CD4-positive, alpha-beta T cell treated with Interleukin-1 beta for 1 hour (primary cell): Measurements from ENCODE around the gene GLIS1.

ENCODE experiments used
- DNase-seq, 2 donors: peaks; one replicate each; pipeline ENCODE4 v3.0.0-alpha.2; 2020 to 2022

GLIS1 gene

DNA sequence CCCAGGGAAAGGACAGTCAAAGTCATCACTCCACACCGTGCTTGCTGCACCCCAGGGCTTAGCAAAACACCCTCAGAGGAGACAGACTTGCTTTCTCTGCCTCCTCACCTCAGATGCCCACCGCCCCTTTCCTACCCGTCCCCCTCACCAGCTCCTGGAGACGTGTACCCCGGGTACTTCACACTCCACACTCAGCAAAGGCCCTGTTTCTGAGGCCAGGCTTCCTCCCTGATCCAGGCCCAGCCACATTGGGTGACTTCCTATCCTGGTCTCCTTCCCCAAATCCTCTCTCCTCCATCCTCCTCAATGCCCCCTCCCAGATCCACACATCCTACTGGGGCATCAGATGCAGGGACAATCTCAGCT lies 163.0 kb downstream of the GLIS1 start:
- DNase-seq, result no peak

DNA sequence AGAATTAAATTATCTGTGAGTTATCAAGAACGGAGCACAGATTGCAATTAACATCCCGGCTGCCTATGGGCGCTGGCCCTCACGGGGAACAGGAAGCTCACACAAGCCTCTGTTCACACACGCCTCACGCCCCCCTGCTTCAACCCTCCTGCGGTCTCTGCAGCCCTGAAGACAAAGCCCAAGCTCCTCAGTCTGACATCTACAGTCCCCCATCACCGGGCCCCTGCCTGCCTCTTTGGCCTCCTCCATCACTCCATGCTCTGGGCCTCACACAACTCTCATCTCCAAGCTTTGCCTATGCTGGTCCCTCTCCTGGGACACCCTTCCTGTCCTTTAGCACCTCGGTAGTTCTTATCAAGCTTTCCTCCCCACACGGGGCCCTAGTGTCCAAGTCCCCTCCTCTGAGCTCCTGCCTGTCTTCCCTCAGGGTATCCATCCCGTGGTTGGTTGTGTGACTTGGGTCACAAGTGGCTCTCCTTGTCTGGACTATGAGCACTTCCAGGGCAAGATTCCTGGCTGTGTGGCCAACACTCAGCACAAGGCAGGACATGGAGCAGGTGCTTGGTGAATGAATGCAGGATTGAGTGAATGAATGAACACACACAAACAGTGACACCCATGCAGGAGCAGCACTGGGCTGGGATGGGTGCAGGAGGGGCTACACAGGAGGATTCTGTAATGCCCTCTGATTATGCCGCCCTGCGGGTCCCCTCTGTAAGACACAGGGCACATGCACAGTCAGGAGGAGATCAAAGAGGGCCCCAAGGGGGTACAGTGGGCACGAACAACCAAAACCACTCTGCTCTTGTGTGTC lies 163.6 kb downstream of the GLIS1 start:
- no peak for DNase-seq

DNA sequence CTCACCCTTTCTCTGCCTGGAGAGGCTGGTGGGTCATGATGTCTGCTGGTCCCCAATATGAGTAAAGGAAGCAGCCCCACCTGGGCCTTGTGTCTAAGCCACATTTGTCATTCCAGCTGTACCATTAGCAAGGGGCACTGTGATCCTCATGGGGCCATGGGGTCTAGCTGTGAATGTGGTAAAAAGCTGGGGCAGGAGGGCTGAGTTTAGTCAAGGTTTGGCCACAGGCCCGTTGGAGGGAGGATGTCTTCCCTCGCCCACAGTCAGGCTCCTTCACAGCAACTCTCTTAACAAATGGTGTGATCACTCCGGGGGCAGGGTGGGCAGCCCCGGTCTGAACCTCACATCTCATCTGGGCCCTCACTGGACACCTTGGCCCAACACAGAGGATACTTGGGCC lies 164.3 kb downstream of the GLIS1 start:
- DNase-seq, result no peak

DNA sequence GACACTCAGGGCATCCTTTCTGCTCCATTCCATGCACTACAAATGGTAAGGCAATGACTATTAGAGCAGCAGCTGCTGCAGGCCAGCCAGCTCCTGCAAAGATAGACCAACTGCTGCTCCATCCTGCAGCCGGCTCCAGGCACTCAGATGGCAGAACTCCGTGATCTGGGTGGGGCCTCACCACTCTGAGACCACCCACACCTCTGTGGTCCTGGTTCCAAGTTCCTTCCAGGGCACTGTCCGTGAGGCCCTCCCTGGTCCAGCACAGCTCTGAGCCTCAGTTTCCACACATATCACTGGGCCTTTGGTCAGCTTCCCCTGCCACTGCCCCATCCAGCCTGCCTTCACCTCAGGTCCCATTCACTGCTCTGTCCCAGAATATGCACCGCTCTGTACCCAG lies 165.0 kb downstream of the GLIS1 start:
- no peak for DNase-seq

DNA sequence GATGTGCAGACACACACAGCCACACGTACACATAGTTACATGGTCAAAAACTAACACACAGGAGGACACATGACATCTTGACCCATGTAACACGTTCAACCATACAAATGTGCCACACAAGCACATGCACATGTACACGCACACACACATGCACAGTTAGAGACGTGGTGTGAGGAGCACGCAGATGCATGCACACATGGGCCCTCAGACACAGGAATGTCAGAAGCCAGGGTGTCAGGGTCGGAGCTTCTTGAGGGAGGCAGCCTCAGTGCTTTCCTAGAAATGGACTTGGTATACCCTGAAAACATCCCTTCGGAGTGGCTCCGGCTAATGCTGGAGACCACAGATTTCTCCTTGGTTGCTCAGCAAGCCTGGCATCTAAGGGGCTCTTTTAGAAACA lies 165.4 kb downstream of the GLIS1 start:
- DNase-seq, result no peak

DNA sequence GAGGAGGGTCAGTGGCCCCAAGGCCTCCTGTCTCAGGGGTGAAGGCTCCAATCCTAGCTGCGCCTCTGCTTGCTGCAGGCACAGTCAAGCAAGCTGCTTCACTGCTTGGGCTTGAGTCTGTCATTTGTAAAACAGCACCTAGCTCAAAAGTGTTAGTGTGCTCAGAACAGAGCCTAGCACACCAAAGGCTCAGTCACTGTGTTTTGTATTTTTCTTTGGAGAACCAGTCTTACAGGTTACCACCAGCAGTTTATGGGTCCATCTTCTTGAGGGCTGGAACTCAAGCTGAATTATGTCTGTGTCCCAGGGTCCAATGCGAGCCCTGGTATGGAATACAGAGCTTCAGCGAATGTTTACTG lies 166.2 kb downstream of the GLIS1 start:
- DNase-seq, result no peak

DNA sequence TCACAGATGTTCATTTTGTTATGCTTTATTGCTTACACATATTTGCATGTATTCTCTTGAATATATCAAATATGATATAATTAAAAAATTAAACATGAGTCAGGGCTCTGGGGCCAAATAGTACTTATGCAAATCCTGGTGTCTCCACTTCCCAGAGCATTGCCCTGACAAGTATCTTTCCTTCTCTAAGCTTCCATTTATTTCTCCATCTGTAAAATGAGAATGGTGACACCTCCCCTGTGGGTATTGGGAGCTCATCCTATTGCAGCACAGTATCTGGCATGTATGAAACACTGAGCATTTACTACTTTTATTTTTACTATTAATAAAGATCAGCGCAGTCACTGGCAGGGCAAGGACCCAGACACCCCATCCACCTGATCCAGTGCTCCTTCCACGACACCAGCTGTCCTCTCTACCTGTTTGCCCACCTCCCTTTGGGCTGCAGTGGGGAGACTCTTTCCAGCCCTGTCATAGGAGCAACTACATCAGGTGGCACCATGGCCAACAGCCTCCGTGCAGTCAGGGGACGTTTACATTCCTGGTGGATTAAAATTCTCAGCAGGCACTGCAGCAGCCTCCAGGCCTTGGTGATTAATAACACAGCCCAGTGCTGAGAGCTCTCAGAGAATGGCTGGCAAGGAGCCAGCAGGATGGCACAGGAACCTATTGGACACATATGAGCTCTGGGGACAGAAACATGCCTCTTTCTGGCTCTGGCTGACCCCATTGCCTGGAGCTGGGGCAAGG lies 166.7 kb downstream of the GLIS1 start:
- DNase-seq, result no peak

DNA sequence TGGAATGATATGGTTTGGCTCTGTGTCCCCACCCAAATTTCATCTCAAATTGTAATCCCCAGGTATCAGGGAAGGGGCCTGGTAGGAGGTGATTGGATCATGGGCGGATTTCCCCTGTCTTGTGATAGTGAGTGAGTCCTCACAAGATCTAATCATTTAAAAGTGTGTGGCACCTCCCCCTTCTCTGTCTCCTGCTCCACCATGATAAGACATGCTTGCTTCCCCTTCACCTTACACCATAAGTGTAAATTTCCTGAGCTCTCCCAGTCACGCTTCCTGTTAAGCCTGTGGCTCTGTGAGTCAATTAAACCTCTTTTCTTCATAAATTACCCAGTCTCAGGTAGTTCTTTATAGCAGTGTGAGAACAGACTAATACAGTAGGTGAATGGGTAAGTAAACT lies 170.4 kb downstream of the GLIS1 start:
- no peak for DNase-seq

DNA sequence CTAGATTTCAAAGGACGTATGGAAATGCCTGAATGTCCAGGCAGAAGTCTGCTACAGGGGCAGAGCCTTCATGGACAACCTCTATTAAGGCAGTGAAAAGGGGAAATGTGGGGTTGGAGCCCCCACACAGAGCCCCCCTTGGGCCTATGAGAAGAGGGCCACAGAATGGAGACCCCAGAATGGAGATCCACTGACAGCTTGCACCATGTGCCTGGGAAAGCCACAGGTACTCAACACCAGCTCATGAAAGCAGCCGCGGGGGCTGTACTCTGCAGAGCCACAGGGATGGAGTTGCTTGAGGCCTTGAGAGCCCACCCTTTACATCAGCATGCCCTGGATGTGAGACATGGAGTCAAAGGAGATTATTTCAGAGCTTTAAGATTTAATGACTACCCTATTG lies 171.1 kb downstream of the GLIS1 start:
- no peak for DNase-seq

DNA sequence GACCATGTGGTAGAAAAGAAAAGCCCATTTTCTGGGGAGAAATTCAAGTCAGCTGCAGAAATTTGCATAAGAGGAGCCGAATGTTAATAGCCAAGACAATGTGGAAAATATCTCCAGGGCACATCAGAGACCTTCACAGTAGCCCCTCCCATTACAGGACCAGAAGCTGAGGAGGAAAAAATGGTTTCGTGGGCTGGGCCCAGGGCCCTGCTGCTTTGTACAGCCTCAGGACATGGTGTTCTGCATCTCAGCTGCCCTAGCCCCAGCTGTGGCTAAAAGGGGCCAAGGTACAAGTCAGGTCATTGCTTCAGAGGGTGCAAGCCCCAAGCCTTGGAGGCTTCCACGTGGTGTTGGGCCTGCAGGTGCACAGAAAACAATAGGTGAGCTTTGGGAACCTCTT lies 171.5 kb downstream of the GLIS1 start:
- DNase-seq, result no peak

DNA sequence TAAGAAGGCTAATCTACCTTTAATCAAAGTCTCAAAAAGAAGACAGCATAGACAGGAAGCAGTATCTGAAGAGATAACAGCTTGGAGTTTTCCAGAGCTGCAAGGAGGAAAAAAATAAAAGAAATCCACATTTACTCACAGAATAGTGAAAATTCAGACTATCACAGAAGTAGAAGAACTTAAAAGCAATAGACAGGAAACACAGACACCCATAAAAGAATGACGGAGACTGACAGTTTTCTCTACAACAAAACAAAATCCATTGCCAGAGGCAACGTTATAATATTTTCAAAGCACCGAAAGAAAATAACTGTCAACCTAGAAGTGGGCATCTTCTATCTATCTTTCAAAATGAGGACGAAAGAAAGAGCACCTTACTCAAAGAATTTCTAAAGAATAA lies 175.4 kb downstream of the GLIS1 start:
- no peak for DNase-seq

DNA sequence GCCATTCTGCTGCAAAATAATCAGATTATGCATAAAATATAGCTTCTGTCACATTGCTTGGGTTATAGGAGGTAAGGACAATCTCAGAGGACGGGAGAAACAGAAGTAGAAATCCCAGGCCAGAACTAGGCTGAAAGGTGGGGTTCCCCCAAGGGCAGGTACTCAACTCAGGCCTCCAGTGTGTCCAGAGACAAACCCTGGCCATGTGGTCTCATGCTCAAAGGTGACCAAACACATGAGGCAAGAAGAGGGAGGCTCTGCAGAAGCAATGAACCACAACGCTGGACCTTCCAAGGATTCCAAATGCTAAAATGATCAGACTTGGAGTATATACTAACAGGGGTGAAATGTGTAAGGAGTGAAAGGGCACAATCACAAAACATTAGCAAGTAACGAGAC lies 176.0 kb downstream of the GLIS1 start:
- no peak for DNase-seq

DNA sequence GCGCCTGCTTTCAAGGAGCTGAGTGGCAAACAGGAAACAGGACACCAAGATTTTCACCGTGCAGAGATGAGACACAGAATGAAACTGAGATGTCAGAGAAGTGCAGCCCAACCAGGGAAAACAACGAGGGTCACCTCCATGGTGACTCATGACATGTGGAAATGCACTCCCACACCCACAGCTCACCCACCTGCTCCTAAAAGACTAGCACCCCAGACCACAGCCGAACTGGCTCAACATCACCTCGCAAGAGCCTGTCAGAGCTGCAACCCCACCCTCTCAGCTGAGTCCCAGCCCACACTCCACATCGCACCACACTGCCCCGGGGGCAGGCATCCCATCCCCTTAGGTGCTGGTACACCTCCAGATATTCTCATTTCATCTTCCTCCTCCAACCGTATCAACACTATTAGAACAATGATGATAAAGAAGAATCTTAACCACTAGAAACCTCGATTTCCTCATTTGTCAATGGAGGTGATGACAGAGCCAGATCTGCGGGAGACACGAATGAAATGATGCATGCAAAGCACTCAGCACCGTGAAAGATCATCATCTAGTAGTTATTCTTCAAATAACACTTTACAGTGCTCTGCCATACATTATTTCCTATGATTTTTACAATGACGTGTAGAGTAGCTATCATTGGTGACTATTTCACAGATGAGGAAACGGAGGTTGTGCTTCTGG lies 176.5 kb downstream of the GLIS1 start:
- DNase-seq, result no peak

DNA sequence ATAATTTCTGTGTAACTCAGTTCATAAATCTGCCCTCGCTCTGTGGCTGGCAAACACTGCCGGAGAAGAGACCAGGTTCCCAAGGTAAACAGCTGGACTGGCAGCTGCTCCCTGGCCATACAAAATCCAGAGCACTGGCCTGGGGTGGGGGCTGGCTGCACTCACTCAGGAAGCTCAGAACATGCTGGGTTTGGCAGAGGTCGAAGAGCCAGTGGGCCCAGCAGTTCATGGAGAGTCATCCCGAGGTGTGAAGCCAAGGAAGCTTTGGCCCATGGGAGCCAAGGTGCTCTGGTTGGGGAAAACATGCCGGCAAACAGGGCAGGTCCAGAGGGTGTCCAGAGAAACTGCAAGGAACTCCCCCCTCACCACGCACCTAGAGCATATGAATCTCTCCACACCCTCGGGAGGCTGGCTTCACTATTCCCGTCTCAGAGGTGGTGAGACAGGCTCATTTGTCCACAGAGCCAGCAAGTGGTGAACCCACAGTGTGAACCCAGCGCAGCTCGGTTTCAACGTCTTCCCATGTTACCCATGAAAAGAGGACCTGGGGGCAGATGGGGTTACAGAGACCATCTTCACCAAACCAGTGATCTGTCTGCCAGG lies 177.4 kb downstream of the GLIS1 start:
- no peak for DNase-seq

DNA sequence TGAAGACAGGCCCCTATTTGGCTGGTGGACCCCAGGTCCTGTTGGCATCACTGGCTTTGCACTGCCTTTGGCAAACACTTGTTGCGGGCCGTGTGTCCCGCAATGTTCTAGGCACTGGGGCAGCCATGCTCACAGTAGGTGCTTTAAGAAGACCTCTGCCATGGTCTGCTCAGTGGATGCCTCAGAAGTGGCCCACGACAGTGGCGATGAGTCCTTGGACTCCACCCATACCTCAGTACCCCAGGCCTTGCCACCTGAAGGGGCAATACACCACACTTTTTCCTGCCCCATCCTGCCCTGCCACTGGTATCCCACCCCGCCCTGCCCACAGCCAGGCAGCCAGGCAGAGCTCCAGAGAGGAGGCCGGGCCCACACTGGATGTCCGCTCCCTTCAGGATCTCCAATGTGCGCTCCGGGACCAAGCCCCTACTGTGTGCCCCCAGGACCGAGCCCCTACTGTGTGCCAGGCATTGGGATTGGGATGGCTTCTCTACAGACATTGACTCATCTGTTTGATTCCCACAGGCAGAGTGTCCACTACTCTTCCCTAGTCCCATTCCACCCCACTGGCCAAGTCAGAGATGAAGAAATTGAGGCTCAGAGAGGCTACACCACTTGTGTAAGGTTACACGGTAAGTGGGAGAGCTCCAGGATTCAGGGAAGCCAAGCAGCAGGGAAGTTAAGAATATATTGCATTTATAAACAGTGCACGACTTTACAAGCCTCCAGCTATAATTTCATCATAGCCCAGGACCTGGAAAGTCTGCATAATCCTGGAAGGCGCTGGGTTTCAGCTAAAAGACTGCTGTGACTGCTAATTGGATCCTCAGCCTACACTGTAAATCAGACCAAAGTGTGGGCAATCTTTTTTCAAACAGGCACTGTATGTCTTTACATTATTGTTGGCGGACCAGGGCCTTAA lies 178.1 kb downstream of the GLIS1 start:
- no peak for DNase-seq

DNA sequence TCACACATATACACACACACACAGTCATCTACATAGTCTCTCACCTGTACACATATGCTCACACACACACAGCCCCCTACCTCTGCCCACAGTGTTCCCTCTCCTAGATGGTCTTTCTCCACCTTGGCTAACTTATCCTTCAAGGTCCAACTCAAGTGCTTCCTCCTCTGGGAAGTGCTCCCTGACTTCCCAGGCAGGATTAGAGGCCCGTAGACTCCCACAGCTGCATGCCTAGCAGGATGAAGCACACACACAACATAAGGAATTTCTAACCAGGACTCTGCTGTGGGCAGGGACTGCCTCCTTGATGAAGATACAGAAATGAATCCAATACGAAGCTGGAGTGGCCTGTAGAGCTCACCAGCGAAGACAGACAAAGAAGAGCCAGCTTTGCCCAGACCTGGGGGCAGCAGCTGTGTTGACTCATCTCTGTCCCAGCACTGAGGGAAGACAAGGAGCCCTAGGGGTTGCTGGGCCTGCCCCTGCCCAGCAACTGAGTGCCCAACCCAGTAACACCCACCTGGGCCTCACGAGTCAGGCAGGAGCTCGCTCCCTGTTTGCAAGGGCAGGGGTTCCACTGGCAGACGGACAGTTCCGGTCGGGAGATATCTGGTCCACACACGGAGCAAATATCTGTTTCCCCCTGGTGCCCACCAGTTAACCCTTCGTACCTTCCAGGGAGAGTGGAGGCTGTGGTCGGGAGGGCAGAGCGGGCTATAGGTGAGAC lies 178.9 kb downstream of the GLIS1 start:
- no peak for DNase-seq

DNA sequence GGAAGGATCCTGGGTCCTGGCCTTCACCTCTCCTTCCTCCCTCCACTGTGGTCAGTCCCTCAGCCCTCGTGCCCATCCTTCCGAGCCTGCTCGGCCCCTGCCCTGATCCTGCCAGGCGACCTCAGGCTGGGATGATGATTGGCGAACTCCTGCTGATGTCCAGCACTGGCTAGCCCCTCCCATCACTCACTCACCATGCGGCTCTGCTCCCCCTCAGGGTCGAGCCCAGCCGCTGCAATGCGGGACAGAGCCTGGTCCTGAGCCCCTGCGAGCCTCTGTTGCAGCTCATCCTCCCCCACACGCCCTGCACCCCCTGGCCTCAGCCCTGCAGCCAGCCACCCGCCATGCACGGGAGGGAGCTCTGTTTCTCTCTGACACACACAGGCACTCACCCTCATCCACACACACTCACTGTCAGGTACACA lies 179.6 kb downstream of the GLIS1 start:
- no peak for DNase-seq

DNA sequence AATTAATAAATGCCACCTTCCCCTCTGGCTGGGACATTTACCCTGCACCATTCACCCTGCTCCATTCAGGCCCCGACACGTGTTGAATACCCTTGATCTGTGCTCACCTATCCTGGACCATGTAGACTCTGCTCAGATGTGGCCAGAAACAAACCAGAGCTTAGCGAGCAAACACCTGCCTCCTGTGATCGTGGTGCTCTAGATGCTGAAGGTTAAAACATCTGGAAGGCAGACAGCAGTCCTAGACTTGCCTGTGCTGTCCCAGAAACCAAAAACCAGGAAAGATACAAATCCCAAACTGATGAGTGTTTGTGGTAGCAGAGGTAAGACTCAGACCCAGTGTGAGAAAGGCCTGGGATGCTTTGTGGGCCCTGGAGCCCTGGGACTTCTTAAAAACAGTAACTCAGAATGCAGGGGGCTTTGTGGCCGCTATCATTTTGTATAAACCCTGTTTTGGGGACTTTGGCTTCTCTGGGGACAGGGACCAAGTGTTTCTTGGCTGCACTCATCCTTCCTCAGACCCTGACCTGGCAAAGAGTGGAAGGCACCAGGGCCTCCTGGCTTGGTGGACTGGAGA lies 180.1 kb downstream of the GLIS1 start:
- DNase-seq, result no peak

DNA sequence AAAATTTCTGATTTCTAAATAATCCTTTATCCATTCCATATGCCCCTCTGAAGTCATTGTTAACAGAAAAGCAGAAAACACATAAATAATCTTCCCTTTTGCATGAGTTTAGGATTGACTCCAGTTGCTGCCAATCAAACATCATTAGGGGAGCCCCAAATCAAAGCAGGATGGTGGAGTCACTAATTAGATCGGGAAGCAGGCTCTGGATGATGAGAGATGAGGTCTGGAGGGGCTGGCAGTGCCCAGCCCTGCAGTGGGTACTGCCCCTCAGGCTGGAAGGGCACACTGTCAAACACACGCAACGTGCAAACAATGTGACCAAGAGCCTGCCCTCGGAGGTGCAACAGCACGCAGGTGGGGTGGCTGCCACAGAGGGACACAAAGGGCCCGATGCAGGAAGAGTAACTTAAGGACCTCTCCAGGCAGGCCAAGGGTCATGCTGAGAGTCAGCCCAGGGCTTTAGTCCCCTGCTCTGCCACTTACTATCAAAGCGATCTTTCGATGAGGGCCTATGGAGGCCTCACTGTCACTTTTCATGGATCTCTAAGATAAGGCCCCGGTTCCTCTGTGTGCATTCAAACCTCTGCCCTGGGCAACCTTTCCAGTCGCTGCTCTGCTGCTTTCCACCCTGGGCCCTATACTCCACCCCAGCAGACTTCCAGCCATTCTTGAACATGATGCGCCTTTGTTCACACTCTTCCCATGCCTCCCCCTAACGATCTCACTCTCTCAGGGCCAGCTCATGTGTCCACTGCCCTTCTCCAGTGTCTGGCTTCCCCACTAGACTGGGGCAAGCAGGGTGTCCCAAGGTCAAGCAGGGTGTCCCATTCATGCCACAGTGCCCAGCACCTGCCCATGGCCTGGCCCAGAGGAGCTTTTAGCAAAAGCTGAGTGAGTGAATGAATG lies 180.9 kb downstream of the GLIS1 start:
- no peak for DNase-seq

DNA sequence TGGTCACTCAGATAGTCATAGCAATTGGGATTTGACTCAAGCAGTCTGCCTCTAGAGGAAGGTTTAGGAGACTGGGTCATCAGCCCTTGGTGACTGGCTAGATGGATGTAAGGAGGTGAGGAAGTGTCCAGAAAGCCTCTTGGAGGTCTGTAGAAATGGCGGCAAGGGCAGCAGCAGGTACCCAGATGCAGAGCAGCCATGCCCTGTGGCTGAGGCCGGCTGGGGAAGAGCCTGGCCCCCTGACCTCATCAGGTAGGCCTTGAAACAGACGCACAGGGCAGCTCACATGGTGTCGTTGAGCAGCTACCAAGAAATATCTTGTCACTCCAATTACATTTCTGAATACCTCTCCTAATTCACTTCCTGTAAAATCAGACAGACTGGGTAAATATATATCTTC lies 181.6 kb downstream of the GLIS1 start:
- no peak for DNase-seq
